ENCODE results near the gene ZNF646. TPM values are rescaled to one million over a fixed set of nuclear protein-coding genes. Genes with fewer than 3 reads are reported as not detected.

ZNF646 gene
- polyA plus RNA-seq, 1 donor from 2014 or later: 8.5 TPM

GRCh38 chr16:31128711-31129567 is 54.7 kb downstream of the ZNF646 start:
- Histone ChIP-seq H2AFZ (ENCODE audit: low read depth, low read length) (no peak overlapping the region), H3K4me3 (ENCODE audit: low read length) (no peak overlapping the region), H3K4me2 (ENCODE audit: low read length) (no peak overlapping the region), H3K9ac (ENCODE audit: low read length) (no peak overlapping the region), H3K27ac (ENCODE audit: low read length) (no peak overlapping the region), H3F3A (ENCODE audit: insufficient read depth, low read length, poor library complexity, severe bottlenecking) (no peaks in the 10 kb centered on the region), H3K9me3 (ENCODE audit: low read length) (no peaks in the 10 kb centered on the region), H3K9me2 (ENCODE audit: insufficient read depth, low read length) (no peaks in the 10 kb centered on the region), H3K36me3 (ENCODE audit: insufficient read depth, low read length) (no peaks in the 10 kb centered on the region), H4K20me1 (ENCODE audit: insufficient read depth) (no peaks in the 10 kb centered on the region), H3K27me3 (ENCODE audit: insufficient read depth, low read depth, low read length) (no peaks in the 10 kb centered on the region), H3K79me2 (replicated peaks; ENCODE audit: insufficient read depth, low read length) (no peaks in the 10 kb centered on the region)
- TF ChIP-seq SMC3 (conservative IDR thresholded peaks at IDR 0.05; ENCODE audit: poor library complexity) (no peak), POLR2AphosphoS5 (IDR thresholded peaks at IDR 0.05) (no peak), TAF1 (IDR thresholded peaks at IDR 0.05; ENCODE audit: low read depth) (no peak), MXI1 (conservative IDR thresholded peaks at IDR 0.05; ENCODE audit: poor library complexity, severe bottlenecking) (no peak), EP300 (conservative IDR thresholded peaks at IDR 0.05; ENCODE audit: poor library complexity, severe bottlenecking) (no peak), EZH2 (IDR thresholded peaks at IDR 0.05; ENCODE audit: borderline replicate concordance, insufficient read depth, low read length, poor library complexity, severe bottlenecking) (no peak), REST (IDR thresholded peaks at IDR 0.05; ENCODE audit: borderline replicate concordance) (no peak), RAD21 (conservative IDR thresholded peaks at IDR 0.05) (no peak)
- TF ChIP-seq, protein P1, sequence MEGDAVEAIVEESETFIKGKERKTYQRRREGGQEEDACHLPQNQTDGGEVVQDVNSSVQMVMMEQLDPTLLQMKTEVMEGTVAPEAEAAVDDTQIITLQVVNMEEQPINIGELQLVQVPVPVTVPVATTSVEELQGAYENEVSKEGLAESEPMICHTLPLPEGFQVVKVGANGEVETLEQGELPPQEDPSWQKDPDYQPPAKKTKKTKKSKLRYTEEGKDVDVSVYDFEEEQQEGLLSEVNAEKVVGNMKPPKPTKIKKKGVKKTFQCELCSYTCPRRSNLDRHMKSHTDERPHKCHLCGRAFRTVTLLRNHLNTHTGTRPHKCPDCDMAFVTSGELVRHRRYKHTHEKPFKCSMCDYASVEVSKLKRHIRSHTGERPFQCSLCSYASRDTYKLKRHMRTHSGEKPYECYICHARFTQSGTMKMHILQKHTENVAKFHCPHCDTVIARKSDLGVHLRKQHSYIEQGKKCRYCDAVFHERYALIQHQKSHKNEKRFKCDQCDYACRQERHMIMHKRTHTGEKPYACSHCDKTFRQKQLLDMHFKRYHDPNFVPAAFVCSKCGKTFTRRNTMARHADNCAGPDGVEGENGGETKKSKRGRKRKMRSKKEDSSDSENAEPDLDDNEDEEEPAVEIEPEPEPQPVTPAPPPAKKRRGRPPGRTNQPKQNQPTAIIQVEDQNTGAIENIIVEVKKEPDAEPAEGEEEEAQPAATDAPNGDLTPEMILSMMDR (IDR thresholded peaks at IDR 0.05; ENCODE audit: poor library complexity, severe bottlenecking): no peak

DNA sequence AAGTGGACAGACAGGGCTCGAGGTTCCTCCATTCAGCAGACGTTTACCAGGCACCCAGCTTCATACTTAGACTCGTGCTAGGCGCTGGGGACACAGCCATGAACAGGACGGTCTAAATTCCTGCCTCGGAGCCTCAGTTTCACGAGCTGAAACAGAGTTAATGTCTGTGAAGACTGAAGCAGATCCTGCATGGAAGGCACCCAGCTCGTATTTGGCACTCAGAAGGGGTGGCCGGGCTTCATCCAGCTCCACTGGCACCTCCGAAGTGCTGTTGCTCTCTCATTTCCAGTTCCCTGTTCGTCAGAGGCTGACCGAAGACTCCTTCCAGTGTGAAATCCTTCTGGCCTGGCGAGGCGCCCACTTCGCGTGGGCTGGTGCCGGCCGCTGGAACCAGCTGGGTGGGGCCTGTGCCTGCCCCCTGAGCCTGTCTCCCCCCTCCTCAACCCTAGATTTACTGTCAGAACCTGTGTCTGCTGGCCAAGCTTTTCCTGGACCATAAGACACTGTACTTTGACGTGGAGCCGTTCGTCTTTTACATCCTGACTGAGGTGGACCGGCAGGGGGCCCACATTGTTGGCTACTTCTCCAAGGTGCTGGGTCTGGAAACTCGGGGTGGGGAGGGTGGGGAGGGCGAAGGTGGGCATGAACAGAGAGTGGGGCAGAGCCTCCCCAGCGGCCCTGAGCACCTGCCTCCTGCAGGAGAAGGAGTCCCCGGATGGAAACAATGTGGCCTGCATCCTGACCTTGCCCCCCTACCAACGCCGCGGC is 55.5 kb downstream of the ZNF646 start:
- H4K20me1 ChIP-seq (ENCODE audit: insufficient read depth): no peaks in the 10 kb centered on the region
- no peaks in the 10 kb centered on the region for H3K9me3 ChIP-seq (ENCODE audit: low read length)
- H3K79me2 ChIP-seq (replicated peaks; ENCODE audit: insufficient read depth, low read length): no peaks in the 10 kb centered on the region
- no peaks in the 10 kb centered on the region for H3K36me3 ChIP-seq (ENCODE audit: insufficient read depth, low read length)
- no peak overlapping the region for H3K4me3 ChIP-seq (ENCODE audit: low read length)
- no peak overlapping the region for H2AFZ ChIP-seq (ENCODE audit: low read depth, low read length)
- no peaks in the 10 kb centered on the region for H3K27me3 ChIP-seq (ENCODE audit: insufficient read depth, low read depth, low read length)
- TF ChIP-seq, protein P1 (IDR thresholded peaks at IDR 0.05; ENCODE audit: poor library complexity, severe bottlenecking): no peak
- TF ChIP-seq SMC3 (conservative IDR thresholded peaks at IDR 0.05; ENCODE audit: poor library complexity) (no peak), RAD21 (conservative IDR thresholded peaks at IDR 0.05) (no peak), EP300 (conservative IDR thresholded peaks at IDR 0.05; ENCODE audit: poor library complexity, severe bottlenecking) (no peak), POLR2AphosphoS5 (IDR thresholded peaks at IDR 0.05) (no peak), TAF1 (IDR thresholded peaks at IDR 0.05; ENCODE audit: low read depth) (no peak), REST (IDR thresholded peaks at IDR 0.05; ENCODE audit: borderline replicate concordance) (no peak), MXI1 (conservative IDR thresholded peaks at IDR 0.05; ENCODE audit: poor library complexity, severe bottlenecking) (no peak), EZH2 (IDR thresholded peaks at IDR 0.05; ENCODE audit: borderline replicate concordance, insufficient read depth, low read length, poor library complexity, severe bottlenecking) (no peak)
- no peaks in the 10 kb centered on the region for H3K9me2 ChIP-seq (ENCODE audit: insufficient read depth, low read length)
- no peak overlapping the region for H3K27ac ChIP-seq (ENCODE audit: low read length)
- no peak overlapping the region for H3K4me2 ChIP-seq (ENCODE audit: low read length)
- no peaks in the 10 kb centered on the region for H3F3A ChIP-seq (ENCODE audit: insufficient read depth, low read length, poor library complexity, severe bottlenecking)
- H3K9ac ChIP-seq (ENCODE audit: low read length): no peak overlapping the region
